ENCODE data around the gene LRSAM1.

Gene LRSAM1

DNA sequence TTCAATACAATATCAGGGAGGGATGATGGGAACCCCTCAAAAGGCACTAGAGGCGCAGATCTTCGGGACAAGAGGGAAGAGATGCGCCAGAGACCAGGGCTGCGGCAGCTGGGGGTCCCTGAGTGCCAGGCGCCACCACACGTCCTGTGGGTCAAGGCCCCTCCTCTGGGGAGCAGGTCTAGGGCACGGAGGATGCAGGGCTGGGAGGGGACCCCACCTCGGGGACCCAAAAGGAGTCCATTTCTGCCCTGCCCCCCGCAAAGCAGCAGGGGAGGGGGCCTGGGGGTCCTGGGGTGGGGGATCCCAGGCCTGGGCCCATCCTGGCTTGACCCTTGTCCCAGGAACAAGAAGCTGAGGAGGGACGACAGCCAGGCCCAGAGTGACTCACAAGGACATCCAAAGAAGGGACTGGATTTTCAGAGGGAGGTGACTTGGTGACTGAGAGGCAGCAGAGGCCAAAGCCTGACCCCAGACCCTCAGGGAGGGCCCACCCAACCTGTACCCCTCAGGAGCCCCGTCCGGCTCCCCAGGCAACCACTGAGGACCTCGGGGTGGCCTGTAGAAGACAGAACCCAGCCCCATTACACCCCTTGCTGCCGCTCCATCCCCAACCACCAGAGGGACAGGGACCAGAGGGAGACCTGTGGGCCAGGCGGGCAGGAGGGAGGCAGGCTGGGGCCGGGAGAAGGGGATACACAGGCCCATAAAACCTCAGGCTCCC lies 54.2 kb downstream of the LRSAM1 start:
- H3K27ac ChIP-seq, result peak overlapping the region; percentile 33
- TF ChIP-seq CTCF (conservative IDR thresholded peaks at IDR 0.05), result peak; percentile 75

GRCh38 chr9:127506117-127506813 lies 55.0 kb downstream of the LRSAM1 start:
- peak overlapping the region; percentile 6; the same call in 1 of the 2 replicates for H3K27ac ChIP-seq
- TF ChIP-seq CTCF (conservative IDR thresholded peaks at IDR 0.05), result peak; percentile 9

DNA sequence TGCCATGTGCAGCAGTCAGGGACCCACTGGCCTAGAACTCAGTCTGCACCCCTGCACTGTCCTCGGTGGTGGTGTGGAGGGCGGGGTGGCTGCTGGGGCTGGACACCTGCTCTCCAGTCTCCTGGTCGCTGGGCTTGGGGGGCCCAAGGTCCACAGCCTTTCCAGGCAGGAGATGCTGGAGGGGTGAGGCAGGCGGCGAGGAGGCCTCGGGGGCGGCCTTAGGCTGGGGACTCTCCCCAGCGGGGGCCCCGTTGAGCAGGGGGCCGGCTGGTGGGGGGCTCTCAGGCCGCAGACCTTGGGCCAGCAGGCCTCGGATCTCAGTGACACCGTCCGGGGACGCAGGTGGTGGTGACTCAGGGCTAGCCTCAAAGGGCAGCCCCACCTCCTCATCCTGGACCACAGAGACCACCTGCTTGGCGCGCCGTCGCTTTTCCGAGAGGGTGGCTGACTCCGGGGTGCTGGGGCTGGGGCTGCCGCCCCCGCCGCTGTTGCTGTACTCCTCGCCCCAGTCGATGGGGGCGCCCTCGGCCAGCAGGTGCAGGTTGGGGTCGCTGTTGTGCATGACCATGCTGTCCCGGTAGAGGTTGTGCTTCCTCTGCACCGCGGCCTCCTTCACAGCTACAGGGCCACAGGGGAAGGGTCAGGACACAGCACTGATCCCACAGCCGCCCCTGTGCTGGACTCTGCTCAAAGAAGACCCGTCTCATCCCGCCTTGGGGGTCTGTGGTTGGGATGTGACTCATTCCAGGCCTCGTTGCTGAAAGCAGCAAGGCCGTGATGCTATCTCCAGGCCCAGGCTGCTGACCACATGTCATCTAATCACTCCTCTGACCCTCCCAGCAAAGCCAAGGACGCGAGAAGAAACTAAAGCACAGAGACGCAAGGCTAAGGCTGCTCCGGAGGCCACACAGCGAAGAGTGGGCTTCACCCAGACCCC lies 55.8 kb downstream of the LRSAM1 start:
- TF ChIP-seq CTCF (conservative IDR thresholded peaks at IDR 0.05), result no peak
- H3K27ac ChIP-seq, result 0 out of 2 replicates have a peak overlapping the region, but pooled peaks have one; percentile 6

GRCh38 chr9:127507751-127508648 lies 56.7 kb downstream of the LRSAM1 start:
- no peak overlapping the region for H3K27ac ChIP-seq
- no peak for TF ChIP-seq CTCF (conservative IDR thresholded peaks at IDR 0.05)

- no peak overlapping the region for H3K27ac ChIP-seq
- no peak for TF ChIP-seq CTCF (conservative IDR thresholded peaks at IDR 0.05)
Observed at GRCh38 chr9:127508901-127509260, 57.6 kb downstream of the LRSAM1 start.

- H3K27ac ChIP-seq, result no peak overlapping the region
- TF ChIP-seq CTCF (conservative IDR thresholded peaks at IDR 0.05), result no peak
Observed at GRCh38 chr9:127509261-127509954, 58.1 kb downstream of the LRSAM1 start.
